ENCODE results near the gene DNAJC18. TPM values are rescaled to one million over a fixed set of nuclear protein-coding genes. Genes with fewer than 3 reads are reported as not detected.

Gene DNAJC18
- total RNA-seq, 1 donor from 2014 or later: 69.6 TPM

GRCh38 chr5:139404484-139404840 is 34.9 kb downstream of the DNAJC18 start:
- H3K4me3 Mint-ChIP-seq (ENCODE audit: unreplicated experiment): peak overlapping the region; percentile 60
- peak overlapping the region; percentile 99 for H3K27ac Mint-ChIP-seq (ENCODE audit: unreplicated experiment)
- DNase-seq (ENCODE audit: low spot score): no peak
- peaks cover 23% of the 10 kb centered on the region for H3K4me1 Mint-ChIP-seq (ENCODE audit: unreplicated experiment)
- H3K9me3 Mint-ChIP-seq (ENCODE audit: unreplicated experiment): no peaks in the 10 kb centered on the region
- H3K36me3 Mint-ChIP-seq (ENCODE audit: low read depth, unreplicated experiment): peaks cover 1% of the 10 kb centered on the region
- TF ChIP-seq, protein P1, sequence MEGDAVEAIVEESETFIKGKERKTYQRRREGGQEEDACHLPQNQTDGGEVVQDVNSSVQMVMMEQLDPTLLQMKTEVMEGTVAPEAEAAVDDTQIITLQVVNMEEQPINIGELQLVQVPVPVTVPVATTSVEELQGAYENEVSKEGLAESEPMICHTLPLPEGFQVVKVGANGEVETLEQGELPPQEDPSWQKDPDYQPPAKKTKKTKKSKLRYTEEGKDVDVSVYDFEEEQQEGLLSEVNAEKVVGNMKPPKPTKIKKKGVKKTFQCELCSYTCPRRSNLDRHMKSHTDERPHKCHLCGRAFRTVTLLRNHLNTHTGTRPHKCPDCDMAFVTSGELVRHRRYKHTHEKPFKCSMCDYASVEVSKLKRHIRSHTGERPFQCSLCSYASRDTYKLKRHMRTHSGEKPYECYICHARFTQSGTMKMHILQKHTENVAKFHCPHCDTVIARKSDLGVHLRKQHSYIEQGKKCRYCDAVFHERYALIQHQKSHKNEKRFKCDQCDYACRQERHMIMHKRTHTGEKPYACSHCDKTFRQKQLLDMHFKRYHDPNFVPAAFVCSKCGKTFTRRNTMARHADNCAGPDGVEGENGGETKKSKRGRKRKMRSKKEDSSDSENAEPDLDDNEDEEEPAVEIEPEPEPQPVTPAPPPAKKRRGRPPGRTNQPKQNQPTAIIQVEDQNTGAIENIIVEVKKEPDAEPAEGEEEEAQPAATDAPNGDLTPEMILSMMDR (IDR thresholded peaks at IDR 0.05; ENCODE audit: unreplicated experiment): no peak
- peaks cover 6% of the 10 kb centered on the region for H3K27me3 Mint-ChIP-seq (ENCODE audit: unreplicated experiment)

DNA sequence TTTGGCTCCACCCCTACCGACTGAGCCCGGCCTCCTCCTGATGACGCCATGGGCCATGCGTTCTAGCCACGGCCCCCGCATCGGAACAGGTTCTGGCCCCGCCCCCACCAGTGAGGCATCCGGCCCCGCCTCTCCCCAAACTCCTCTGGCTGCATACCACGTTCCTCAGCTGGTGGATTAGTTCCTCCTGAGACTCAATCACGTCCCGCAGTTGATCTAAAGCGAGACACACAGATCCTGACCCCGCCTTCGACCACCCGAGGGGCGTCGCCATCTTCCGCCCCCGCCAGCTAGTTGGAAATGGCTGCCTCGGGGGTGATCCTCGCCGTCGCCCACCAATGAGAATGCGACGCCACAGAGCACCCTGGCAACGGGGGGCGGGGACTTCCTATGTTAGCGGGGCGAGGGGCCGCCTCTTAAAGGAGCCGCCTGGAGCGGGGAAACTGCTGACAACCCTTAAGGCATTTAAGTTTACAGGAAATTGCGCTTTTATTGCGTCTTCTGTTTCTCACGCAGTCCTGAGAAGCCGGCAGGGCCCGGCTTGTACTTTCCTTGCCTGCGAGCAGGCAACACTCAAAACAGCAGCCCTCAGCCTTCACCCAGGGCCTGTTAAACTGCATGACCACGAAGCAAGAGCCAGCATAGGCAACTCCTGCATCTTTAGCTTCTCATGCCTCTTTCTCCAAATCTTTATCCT is 35.4 kb downstream of the DNAJC18 start, which contains the start of gene SPATA24:
SPATA24 (minus strand) TSS at position 303 of the 697 bp plus-strand sequence; CDS start at position 274, 29 bp downstream.
- H3K27me3 Mint-ChIP-seq (ENCODE audit: unreplicated experiment): peaks cover 6% of the 10 kb centered on the region
- peak; percentile 96 for DNase-seq (ENCODE audit: low spot score)
- H3K27ac Mint-ChIP-seq (ENCODE audit: unreplicated experiment): peak within 1 kb of the TSS; percentile 99
- H3K4me3 Mint-ChIP-seq (ENCODE audit: unreplicated experiment): peak within 1 kb of the TSS; percentile 90
- H3K36me3 Mint-ChIP-seq (ENCODE audit: low read depth, unreplicated experiment): peaks cover 6% of the 10 kb centered on the region
- no peaks in the 10 kb centered on the region for H3K9me3 Mint-ChIP-seq (ENCODE audit: unreplicated experiment)
- peaks cover 23% of the 10 kb centered on the region for H3K4me1 Mint-ChIP-seq (ENCODE audit: unreplicated experiment)
- TF ChIP-seq, protein P1 (IDR thresholded peaks at IDR 0.05; ENCODE audit: unreplicated experiment): no peak

- Mint-ChIP-seq H3K36me3 (ENCODE audit: low read depth, unreplicated experiment) (peaks cover 6% of the 10 kb centered on the region), H3K9me3 (ENCODE audit: unreplicated experiment) (no peaks in the 10 kb centered on the region), H3K27me3 (ENCODE audit: unreplicated experiment) (peaks cover 6% of the 10 kb centered on the region), H3K4me1 (ENCODE audit: unreplicated experiment) (peaks cover 23% of the 10 kb centered on the region), H3K4me3 (ENCODE audit: unreplicated experiment) (peak overlapping the region; percentile 90), H3K27ac (ENCODE audit: unreplicated experiment) (peak overlapping the region; percentile 99)
- no peak for DNase-seq (ENCODE audit: low spot score)
- TF ChIP-seq, protein P1 (IDR thresholded peaks at IDR 0.05; ENCODE audit: unreplicated experiment): no peak
Measured at GRCh38 chr5:139403418-139403786, 35.9 kb downstream of the DNAJC18 start.

DNA sequence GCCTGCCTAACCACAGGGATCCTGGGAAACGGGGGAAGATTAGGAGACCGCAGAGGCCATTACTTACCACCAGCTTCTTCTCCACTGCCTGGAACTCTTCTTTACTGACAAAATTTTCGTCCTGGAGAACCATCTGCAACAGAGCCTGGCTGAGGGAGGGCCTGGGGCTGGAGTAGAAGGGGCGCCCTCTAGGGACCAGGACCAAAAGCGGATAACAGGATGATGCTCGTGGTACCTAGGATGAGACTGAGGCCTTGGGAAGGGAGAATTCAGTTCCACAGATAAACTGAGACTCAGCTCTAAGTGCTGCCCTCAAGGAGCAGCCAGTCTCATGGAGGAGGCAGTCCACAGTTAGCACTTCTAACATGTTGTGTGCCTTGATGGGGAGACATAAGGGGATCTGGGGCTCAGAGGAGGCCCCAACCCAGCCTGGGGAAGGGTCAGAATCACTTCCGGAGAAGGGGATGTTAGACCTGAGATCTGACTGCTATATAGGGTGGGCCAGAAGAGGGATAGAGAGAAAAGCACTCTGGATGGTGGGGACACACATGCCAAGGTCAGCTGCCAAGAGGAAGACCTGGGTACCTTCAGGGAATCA is 36.7 kb downstream of the DNAJC18 start:
- no peaks in the 10 kb centered on the region for H3K9me3 Mint-ChIP-seq (ENCODE audit: unreplicated experiment)
- H3K27ac Mint-ChIP-seq (ENCODE audit: unreplicated experiment): peak overlapping the region; percentile 55
- peak; percentile 51 for DNase-seq (ENCODE audit: low spot score)
- peak overlapping the region; percentile 90 for H3K4me3 Mint-ChIP-seq (ENCODE audit: unreplicated experiment)
- H3K27me3 Mint-ChIP-seq (ENCODE audit: unreplicated experiment): peaks cover 6% of the 10 kb centered on the region
- TF ChIP-seq, protein P1 (IDR thresholded peaks at IDR 0.05; ENCODE audit: unreplicated experiment): peak; percentile 38
- peaks cover 6% of the 10 kb centered on the region for H3K36me3 Mint-ChIP-seq (ENCODE audit: low read depth, unreplicated experiment)
- peaks cover 23% of the 10 kb centered on the region for H3K4me1 Mint-ChIP-seq (ENCODE audit: unreplicated experiment)

- TF ChIP-seq, protein P1 (IDR thresholded peaks at IDR 0.05; ENCODE audit: unreplicated experiment): no peak
- Mint-ChIP-seq H3K27ac (ENCODE audit: unreplicated experiment) (no peak overlapping the region), H3K4me1 (ENCODE audit: unreplicated experiment) (peaks cover 31% of the 10 kb centered on the region), H3K4me3 (ENCODE audit: unreplicated experiment) (no peak overlapping the region), H3K36me3 (ENCODE audit: low read depth, unreplicated experiment) (peaks cover 6% of the 10 kb centered on the region), H3K27me3 (ENCODE audit: unreplicated experiment) (peaks cover 9% of the 10 kb centered on the region), H3K9me3 (ENCODE audit: unreplicated experiment) (no peaks in the 10 kb centered on the region)
- no peak for DNase-seq (ENCODE audit: low spot score)
Measured at GRCh38 chr5:139401546-139401945, 37.8 kb downstream of the DNAJC18 start.

Measured in endothelial cell (in vitro differentiated cells).